ENCODE measurements around the gene GAL3ST2. TPM values are rescaled to one million over a fixed set of nuclear protein-coding genes. Genes with fewer than 3 reads are reported as not detected.
A peak's percentile ranks its signal among the peaks of the same experiment; 100 is the strongest.

Gene GAL3ST2
- total RNA-seq, 2 experiments from 2014 or later, result 1.5 to 1.9 TPM

GRCh38 chr2:241834527-241835210, 58.0 kb downstream of the GAL3ST2 start:
- H3K4me1 ChIP-seq (ENCODE audit: insufficient read depth, low read length), result no peaks in the 10 kb centered on the region
- Mint-ChIP-seq H3K9me3 (no peaks in the 10 kb centered on the region), H3K36me3 (ENCODE audit: low read depth) (no peaks in the 10 kb centered on the region), H3K27me3 (no peaks in the 10 kb centered on the region), H3K4me3 (no peak overlapping the region), H3K4me1 (ENCODE audit: low read depth) (peaks cover 5% of the 10 kb centered on the region), H3K27ac (no peak overlapping the region)
- no peaks in the 10 kb centered on the region for H3K36me3 ChIP-seq (ENCODE audit: insufficient read depth, low read length)
- ChIA-PET POLR2A (no interaction called here), CTCF (interaction anchor here (0.9 kb wide), 1 partner anchor 11 kb away, joined by 4 read pairs; no protein-coding TSS in a partner anchor)
- DNase-seq, result no peak
- H3K9me3 ChIP-seq (ENCODE audit: control insufficient read depth in 1 of 2, insufficient read depth in 1 of 2, low read length in 2 of 2), result no peaks in the 10 kb centered on the region
- ATAC-seq (ENCODE audit: poor library complexity), result no peak
- no peak overlapping the region for H3K27ac ChIP-seq (ENCODE audit: low read depth in 1 of 2, low read length in 2 of 2)
- no peaks in the 10 kb centered on the region for H3K27me3 ChIP-seq (ENCODE audit: control insufficient read depth in 1 of 2, insufficient read depth in 2 of 2, low read length in 2 of 2)
- no peak for TF ChIP-seq CTCF (IDR thresholded peaks at IDR 0.05)
- H3K4me3 ChIP-seq (ENCODE audit: low read length), result no peak overlapping the region
- intact Hi-C loops (cut with DNase I, micrococcal nuclease), result loop anchor here in 1 of 2 experiments (5.0 kb wide), 1 partner anchor 33 kb away; the partner anchor contains the start of gene RTP5

GRCh38 chr2:241835611-241836010, 59.0 kb downstream of the GAL3ST2 start:
- Histone ChIP-seq H3K36me3 (ENCODE audit: insufficient read depth, low read length) (no peaks in the 10 kb centered on the region), H3K27ac (ENCODE audit: low read depth in 1 of 2, low read length in 2 of 2) (no peak overlapping the region), H3K4me1 (ENCODE audit: insufficient read depth, low read length) (no peaks in the 10 kb centered on the region), H3K27me3 (ENCODE audit: control insufficient read depth in 1 of 2, insufficient read depth in 2 of 2, low read length in 2 of 2) (no peaks in the 10 kb centered on the region), H3K4me3 (ENCODE audit: low read length) (no peak overlapping the region), H3K9me3 (ENCODE audit: control insufficient read depth in 1 of 2, insufficient read depth in 1 of 2, low read length in 2 of 2) (no peaks in the 10 kb centered on the region)
- Mint-ChIP-seq H3K4me3 (no peak overlapping the region), H3K36me3 (ENCODE audit: low read depth) (no peaks in the 10 kb centered on the region), H3K4me1 (ENCODE audit: low read depth) (peaks cover 5% of the 10 kb centered on the region), H3K27me3 (no peaks in the 10 kb centered on the region), H3K9me3 (no peaks in the 10 kb centered on the region), H3K27ac (no peak overlapping the region)
- intact Hi-C loops (cut with DNase I, micrococcal nuclease), result no loop called here
- ChIA-PET CTCF (interaction anchor here (0.9 kb wide), 1 partner anchor 18 kb away, joined by 3 read pairs; no protein-coding TSS in a partner anchor), POLR2A (no interaction called here)
- TF ChIP-seq CTCF (IDR thresholded peaks at IDR 0.05), result no peak
- DNase-seq, result peak in 1 of 14 experiments; percentile 19
- no peak for ATAC-seq (ENCODE audit: poor library complexity)

GRCh38 chr2:241836292-241836691, 59.7 kb downstream of the GAL3ST2 start:
- Histone ChIP-seq H3K4me1 (ENCODE audit: insufficient read depth, low read length) (no peaks in the 10 kb centered on the region), H3K4me3 (ENCODE audit: low read length) (no peak overlapping the region), H3K9me3 (ENCODE audit: control insufficient read depth in 1 of 2, insufficient read depth in 1 of 2, low read length in 2 of 2) (no peaks in the 10 kb centered on the region), H3K27ac (ENCODE audit: low read depth in 1 of 2, low read length in 2 of 2) (no peak overlapping the region), H3K27me3 (ENCODE audit: control insufficient read depth in 1 of 2, insufficient read depth in 2 of 2, low read length in 2 of 2) (no peaks in the 10 kb centered on the region), H3K36me3 (ENCODE audit: insufficient read depth, low read length) (no peaks in the 10 kb centered on the region)
- TF ChIP-seq CTCF (IDR thresholded peaks at IDR 0.05), result no peak
- POLR2A ChIA-PET, result no interaction called here
- CTCF ChIA-PET, result interaction anchor here (0.9 kb wide), 1 partner anchor 17 kb away, joined by 3 read pairs; no protein-coding TSS in a partner anchor
- DNase-seq (no peak), ATAC-seq (ENCODE audit: poor library complexity) (no peak)
- intact Hi-C loops (cut with DNase I, micrococcal nuclease), result no loop called here
- Mint-ChIP-seq H3K4me3 (no peak overlapping the region), H3K27me3 (no peaks in the 10 kb centered on the region), H3K4me1 (ENCODE audit: low read depth) (peaks cover 8% of the 10 kb centered on the region), H3K36me3 (ENCODE audit: low read depth) (no peaks in the 10 kb centered on the region), H3K27ac (no peak overlapping the region), H3K9me3 (no peaks in the 10 kb centered on the region)
